T-helper 1 cell treated with Interleukin-12 subunit alpha and Interleukin-12 subunit beta and Interleukin-4 antibody, amounts not matched to agents 30 μg/mL and 1 μg/mL, for 36 hours (primary cell): ENCODE data around the gene WDFY4.

Source experiments
- H3K27ac Mint-ChIP-seq: one replicate; pipeline ENCODE4 v1.8.0; 2021; ENCODE audit warnings: mild to moderate bottlenecking, mixed read lengths
- H3K27me3 Mint-ChIP-seq: one replicate; pipeline ENCODE4 v1.8.0; 2021; ENCODE audit warnings: low read depth, mixed read lengths
- H3K36me3 Mint-ChIP-seq: one replicate; pipeline ENCODE4 v1.8.0; 2021; ENCODE audit warnings: low read depth, mixed read lengths
- H3K4me1 Mint-ChIP-seq: one replicate; pipeline ENCODE4 v1.8.0; 2021; ENCODE audit warnings: low read depth, mixed read lengths
- H3K4me3 Mint-ChIP-seq: one replicate; pipeline ENCODE4 v1.8.0; 2021; ENCODE audit warnings: mild to moderate bottlenecking, moderate library complexity, mixed read lengths
- H3K9me3 Mint-ChIP-seq: one replicate; pipeline ENCODE4 v1.8.0; 2021; ENCODE audit warnings: mixed read lengths

WDFY4 gene

GRCh38 chr10:49008505-49009198, 324.0 kb downstream of the WDFY4 start:
- Mint-ChIP-seq H3K4me3 (no peak overlapping the region), H3K9me3 (no peaks in the 10 kb centered on the region), H3K27ac (no peak overlapping the region), H3K27me3 (no peaks in the 10 kb centered on the region), H3K36me3 (no peaks in the 10 kb centered on the region), H3K4me1 (no peaks in the 10 kb centered on the region)

- Mint-ChIP-seq H3K9me3 (no peaks in the 10 kb centered on the region), H3K4me1 (no peaks in the 10 kb centered on the region), H3K36me3 (no peaks in the 10 kb centered on the region), H3K4me3 (no peak overlapping the region), H3K27me3 (no peaks in the 10 kb centered on the region), H3K27ac (no peak overlapping the region)
These were observed 324.7 kb downstream of the WDFY4 start for GRCh38 chr10:49009199-49009979.

GRCh38 chr10:49010295-49010694, 325.6 kb downstream of the WDFY4 start:
- Mint-ChIP-seq H3K9me3 (no peaks in the 10 kb centered on the region), H3K4me1 (no peaks in the 10 kb centered on the region), H3K4me3 (no peak overlapping the region), H3K36me3 (no peaks in the 10 kb centered on the region), H3K27me3 (no peaks in the 10 kb centered on the region), H3K27ac (no peak overlapping the region)

DNA sequence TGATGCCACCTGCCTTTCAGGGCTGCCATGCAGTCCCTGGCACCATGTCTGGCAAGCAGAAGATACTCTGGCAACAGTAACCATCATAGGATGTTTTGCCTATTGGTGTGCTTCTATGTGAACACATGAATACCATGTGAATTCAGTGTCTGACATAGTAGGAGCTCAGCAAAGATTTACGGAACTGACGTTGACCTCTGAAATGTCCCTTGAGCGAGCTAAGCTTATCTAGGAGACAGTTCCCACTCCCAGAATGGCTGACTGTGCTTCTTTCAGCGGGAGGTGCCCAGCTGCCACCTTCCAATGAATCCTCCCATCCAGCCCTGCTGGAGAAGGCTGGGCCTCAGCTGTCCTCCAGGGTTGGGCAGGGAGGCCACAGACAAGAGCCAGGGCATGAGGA, 326.2 kb downstream of the WDFY4 start:
- Mint-ChIP-seq H3K27me3 (no peaks in the 10 kb centered on the region), H3K4me1 (no peaks in the 10 kb centered on the region), H3K27ac (no peak overlapping the region), H3K36me3 (no peaks in the 10 kb centered on the region), H3K4me3 (no peak overlapping the region), H3K9me3 (no peaks in the 10 kb centered on the region)

DNA sequence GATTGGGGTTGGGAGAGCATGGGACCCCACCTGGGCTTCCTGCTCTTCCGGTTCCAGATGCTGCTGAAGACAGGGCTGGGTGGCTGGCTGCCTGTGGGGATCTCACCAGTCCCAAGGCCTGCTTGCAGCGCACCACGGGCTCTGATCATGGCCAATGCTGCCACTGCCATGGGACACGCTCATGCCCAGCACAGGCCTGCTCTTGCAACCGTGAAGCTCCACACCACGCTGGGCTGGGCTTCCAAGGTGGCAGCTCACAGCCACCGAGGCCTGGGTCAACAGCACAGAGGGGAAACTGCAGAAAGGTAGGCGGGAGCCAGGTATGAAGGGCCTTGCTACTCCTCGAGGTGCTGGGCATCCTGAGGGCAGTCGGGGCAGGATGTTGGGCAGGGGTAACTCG, 327.1 kb downstream of the WDFY4 start:
- Mint-ChIP-seq H3K27me3 (no peaks in the 10 kb centered on the region), H3K9me3 (no peaks in the 10 kb centered on the region), H3K4me3 (no peak overlapping the region), H3K36me3 (no peaks in the 10 kb centered on the region), H3K4me1 (no peaks in the 10 kb centered on the region), H3K27ac (no peak overlapping the region)

DNA sequence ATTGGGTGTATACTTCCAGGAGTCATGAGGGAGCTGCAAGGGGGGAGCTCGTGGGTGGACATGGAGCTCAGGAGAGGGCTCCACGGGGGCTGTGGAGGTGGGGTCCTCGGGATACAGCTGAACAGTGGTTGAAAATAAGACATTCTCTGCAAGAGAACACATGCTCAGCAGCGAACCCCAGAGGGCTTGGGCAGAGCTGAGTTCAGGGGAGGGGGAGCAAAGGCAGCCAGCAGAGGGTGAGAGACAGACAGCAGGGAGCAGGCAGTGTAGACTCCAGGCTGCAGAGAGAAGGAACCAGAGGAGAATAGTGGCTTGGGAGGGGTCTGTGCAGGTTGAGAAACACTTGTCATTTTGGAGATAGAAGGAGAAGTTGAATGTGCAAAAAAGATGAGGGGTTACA, 327.9 kb downstream of the WDFY4 start:
- H3K9me3 Mint-ChIP-seq, result no peaks in the 10 kb centered on the region
- no peak overlapping the region for H3K27ac Mint-ChIP-seq
- H3K27me3 Mint-ChIP-seq, result no peaks in the 10 kb centered on the region

GRCh38 chr10:49015700-49016099, 331.0 kb downstream of the WDFY4 start:
- no peaks in the 10 kb centered on the region for H3K9me3 Mint-ChIP-seq
- peaks cover 3% of the 10 kb centered on the region for H3K27me3 Mint-ChIP-seq

More for the DNA sequence above, 327.9 kb downstream of the WDFY4 start:
- H3K36me3 Mint-ChIP-seq, result no peaks in the 10 kb centered on the region
- H3K4me3 Mint-ChIP-seq, result no peak overlapping the region
- H3K4me1 Mint-ChIP-seq, result no peaks in the 10 kb centered on the region

DNA sequence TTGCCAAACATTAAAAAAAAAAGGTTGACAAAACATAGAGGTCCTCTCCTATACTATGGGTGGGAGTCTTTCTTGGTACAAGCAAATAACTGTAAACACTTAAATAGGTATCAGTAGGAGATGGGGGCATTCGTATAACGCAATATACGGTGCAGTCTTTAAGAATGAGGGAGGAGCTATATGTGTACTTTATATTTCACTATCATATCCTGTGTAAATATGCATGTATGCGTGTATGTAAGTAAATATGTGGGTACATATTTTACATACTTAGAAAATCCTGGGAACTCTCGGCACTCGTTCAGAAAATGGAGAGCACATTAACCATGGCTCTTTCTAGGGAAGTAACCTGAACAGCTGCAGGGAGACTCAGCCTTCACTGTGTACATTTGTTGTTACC, 337.0 kb downstream of the WDFY4 start:
- H3K9me3 Mint-ChIP-seq, result no peaks in the 10 kb centered on the region
- no peak overlapping the region for H3K4me3 Mint-ChIP-seq
- peaks cover 3% of the 10 kb centered on the region for H3K27me3 Mint-ChIP-seq
- no peaks in the 10 kb centered on the region for H3K4me1 Mint-ChIP-seq
- no peaks in the 10 kb centered on the region for H3K36me3 Mint-ChIP-seq
- H3K27ac Mint-ChIP-seq, result no peak overlapping the region

More at GRCh38 chr10:49015700-49016099, 331.0 kb downstream of the WDFY4 start:
- no peaks in the 10 kb centered on the region for H3K4me1 Mint-ChIP-seq
- H3K4me3 Mint-ChIP-seq, result no peak overlapping the region
- H3K36me3 Mint-ChIP-seq, result no peaks in the 10 kb centered on the region
- no peak overlapping the region for H3K27ac Mint-ChIP-seq

DNA sequence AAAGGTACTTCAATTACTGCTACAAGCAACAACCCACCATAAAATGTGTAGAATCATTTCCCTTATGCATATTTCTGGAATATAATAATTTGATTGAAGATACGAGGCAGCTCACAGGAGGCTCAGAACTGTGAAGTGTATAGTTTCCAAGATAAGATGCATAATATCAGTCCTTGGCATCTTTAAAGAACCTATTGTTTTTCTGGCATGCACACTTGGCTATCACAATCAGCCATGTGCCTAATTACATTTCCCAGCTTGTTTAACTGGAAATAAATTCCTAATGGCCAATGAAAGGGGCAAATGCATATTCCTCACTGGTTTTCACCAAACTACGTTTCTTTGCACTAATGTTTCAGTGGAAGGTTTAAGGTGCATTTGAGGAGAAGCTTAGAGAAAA, 338.4 kb downstream of the WDFY4 start:
- Mint-ChIP-seq H3K4me3 (no peak overlapping the region), H3K4me1 (no peaks in the 10 kb centered on the region), H3K27ac (no peak overlapping the region)

GRCh38 chr10:49023752-49024151, 339.1 kb downstream of the WDFY4 start:
- no peaks in the 10 kb centered on the region for H3K9me3 Mint-ChIP-seq
- H3K4me3 Mint-ChIP-seq, result no peak overlapping the region
- no peaks in the 10 kb centered on the region for H3K36me3 Mint-ChIP-seq
- H3K4me1 Mint-ChIP-seq, result no peaks in the 10 kb centered on the region
- no peak overlapping the region for H3K27ac Mint-ChIP-seq
- peaks cover 3% of the 10 kb centered on the region for H3K27me3 Mint-ChIP-seq

More for the DNA sequence above, 338.4 kb downstream of the WDFY4 start:
- Mint-ChIP-seq H3K36me3 (no peaks in the 10 kb centered on the region), H3K27me3 (peaks cover 3% of the 10 kb centered on the region), H3K9me3 (no peaks in the 10 kb centered on the region)

- no peak overlapping the region for H3K27ac Mint-ChIP-seq
- no peak overlapping the region for H3K4me3 Mint-ChIP-seq
- no peaks in the 10 kb centered on the region for H3K27me3 Mint-ChIP-seq
- H3K36me3 Mint-ChIP-seq, result no peaks in the 10 kb centered on the region
- no peaks in the 10 kb centered on the region for H3K9me3 Mint-ChIP-seq
- no peaks in the 10 kb centered on the region for H3K4me1 Mint-ChIP-seq
These were observed 339.8 kb downstream of the WDFY4 start for GRCh38 chr10:49024484-49024883.

DNA sequence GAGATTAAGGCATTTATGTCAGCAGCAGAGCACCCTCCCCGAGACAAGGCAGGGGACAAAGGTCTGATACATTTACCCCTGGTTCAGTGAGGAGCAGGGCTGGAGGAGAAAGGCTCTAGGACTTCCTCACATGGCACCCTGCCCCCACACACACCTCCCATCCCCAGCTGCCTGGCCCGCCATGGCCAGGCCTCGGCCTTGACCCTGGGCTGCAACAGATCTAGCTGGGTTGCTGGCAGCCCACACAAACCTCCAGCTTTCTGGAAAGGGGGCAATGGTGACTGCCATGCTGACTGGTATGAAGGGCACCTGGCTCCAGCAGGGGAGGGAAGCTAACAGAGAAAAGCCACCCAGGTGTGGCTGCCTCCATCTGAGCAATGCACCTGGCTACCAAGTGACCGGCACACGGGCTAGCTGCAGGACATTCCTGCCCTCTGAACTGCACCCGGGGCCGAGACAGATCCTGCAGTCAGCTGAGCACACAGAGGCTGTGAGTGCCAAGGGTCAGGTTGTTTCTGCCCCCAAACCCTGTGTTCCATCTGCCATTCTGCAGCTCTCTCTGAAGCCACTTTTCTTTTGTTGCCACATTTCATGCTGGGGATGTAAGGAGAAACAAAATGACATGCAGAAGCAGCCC, 340.8 kb downstream of the WDFY4 start:
- Mint-ChIP-seq H3K36me3 (no peaks in the 10 kb centered on the region), H3K4me1 (no peaks in the 10 kb centered on the region), H3K9me3 (no peaks in the 10 kb centered on the region), H3K4me3 (no peak overlapping the region), H3K27ac (no peak overlapping the region), H3K27me3 (no peaks in the 10 kb centered on the region)

DNA sequence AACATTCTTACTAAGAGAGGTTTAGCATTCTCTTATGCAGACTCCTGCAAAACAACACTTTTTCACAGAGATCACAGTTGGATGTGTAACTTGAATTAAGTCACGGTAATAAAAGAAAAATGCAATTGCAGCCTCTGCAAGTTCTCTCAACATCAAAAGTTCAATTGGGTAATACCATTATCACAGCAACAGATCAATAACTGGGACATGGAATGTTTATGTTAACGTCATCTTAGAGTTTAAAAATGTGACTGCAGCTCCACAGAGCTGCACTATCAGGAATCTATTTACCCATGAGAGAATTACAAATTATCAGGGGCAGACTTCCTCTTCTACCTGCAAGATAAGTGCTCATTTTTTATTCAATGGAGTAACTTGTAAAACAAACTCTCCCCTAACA, 344.0 kb downstream of the WDFY4 start:
- Mint-ChIP-seq H3K36me3 (no peaks in the 10 kb centered on the region), H3K4me3 (no peak overlapping the region), H3K27ac (no peak overlapping the region), H3K4me1 (no peaks in the 10 kb centered on the region), H3K27me3 (no peaks in the 10 kb centered on the region), H3K9me3 (no peaks in the 10 kb centered on the region)

GRCh38 chr10:49029666-49030065, 345.0 kb downstream of the WDFY4 start:
- Mint-ChIP-seq H3K4me3 (no peak overlapping the region), H3K27ac (no peak overlapping the region), H3K27me3 (no peaks in the 10 kb centered on the region), H3K4me1 (no peaks in the 10 kb centered on the region), H3K9me3 (no peaks in the 10 kb centered on the region), H3K36me3 (no peaks in the 10 kb centered on the region)
